HG02938 (cell line): ENCODE measurements around the gene GGN.
"Not testable (repeated sequence)": the region's sequence is repeated elsewhere in the genome, so short reads cannot be mapped to it uniquely, and the experiment has no call there.

ENCODE experiments used
- ATAC-seq: cut with Tn5 transposase; IDR thresholded peaks from one replicate; pipeline ENCODE4 v1.9.1; 2021; ENCODE audit warnings: mild to moderate bottlenecking, moderate library complexity; ENCODE audit not compliant: unreplicated experiment

The GGN gene, protein sequence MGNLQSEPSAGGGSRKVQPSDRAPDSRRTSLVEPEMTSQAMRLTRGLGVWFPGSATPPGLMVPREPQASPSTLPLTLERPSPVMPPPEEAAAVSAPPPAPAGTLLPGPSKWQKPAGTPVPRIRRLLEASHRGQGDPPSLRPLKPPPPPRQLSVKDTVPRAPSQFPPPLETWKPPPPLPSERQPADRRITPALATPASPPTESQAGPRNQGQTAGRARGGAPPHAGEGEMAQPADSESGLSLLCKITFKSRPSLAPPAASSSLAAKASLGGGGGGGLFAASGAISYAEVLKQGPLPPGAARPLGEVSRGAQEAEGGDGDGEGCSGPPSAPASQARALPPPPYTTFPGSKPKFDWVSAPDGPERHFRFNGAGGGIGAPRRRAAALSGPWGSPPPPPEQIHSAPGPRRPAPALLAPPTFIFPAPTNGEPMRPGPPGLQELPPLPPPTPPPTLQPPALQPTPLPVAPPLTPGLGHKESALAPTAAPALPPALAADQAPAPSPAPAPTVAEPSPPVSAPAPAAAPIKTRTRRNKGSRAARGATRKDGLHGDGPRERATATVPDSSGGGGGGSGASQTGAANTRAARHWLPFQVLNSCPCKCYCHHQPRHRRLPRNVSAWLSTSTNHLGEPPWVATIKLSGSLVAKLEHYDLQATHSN

DNA sequence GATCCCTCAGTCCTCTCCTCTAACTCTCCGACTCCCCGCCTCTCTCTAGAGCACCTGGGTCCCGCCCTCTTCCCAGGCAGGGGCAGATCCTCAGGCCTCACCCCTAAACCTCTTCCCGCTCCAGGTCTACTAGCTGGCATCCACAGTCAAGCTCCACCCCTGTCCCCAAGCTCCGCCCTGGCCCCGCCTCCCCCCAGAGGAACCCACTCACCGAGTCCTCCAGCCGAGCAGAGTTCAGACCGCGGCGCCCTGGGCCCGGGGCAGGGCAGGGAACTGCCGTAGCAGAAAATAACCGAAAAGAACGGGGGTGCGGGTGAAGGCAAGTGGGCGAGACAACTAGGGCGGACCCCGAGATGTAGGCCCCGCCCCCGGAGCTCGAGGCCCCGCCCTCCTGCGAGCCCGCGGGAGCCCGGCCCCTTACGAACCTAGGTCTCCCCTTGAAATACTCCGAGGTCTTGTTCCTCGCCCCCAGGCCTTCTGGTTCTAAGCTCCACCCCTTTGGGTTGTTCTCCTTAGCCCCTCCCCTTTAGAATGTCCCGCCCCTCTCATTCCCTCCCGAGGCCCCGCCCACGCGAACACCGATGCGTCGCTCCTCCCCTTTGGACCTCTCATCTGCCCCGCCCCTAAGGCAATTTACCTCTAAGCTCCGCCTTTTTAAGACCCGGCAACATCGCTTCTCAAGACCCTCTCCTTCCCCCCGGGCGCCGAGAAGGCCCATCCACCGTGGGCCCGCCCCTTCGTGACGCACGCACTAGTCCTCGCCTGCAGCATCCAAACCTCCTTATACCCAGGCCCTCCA lies at the start of gene GGN:
Gene GGN (minus strand): TSS at position 485 of the 799 bp plus-strand sequence. CDS start 773 bp downstream, outside the sequence.
- no peak for ATAC-seq

DNA sequence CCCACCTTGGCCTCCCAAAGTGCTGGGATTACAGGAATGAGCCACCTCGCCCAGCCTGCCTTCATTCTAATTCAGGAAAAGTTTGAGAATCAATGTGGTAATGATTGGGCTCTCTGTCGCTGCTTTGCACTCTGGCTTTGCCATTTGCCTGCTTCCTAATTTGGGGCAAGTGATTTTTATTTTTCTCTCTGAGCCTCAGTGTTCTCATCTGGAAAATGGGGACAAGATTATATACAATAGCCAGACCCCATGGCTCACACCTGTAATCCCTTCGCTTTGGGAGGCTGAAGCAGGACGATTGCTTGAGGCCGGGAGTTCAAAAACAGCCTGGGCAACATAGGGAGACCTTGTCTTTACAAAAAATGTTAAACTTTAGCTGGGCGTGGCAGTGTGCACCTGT lies 49.5 kb upstream of the GGN start:
- ATAC-seq = no peak

DNA sequence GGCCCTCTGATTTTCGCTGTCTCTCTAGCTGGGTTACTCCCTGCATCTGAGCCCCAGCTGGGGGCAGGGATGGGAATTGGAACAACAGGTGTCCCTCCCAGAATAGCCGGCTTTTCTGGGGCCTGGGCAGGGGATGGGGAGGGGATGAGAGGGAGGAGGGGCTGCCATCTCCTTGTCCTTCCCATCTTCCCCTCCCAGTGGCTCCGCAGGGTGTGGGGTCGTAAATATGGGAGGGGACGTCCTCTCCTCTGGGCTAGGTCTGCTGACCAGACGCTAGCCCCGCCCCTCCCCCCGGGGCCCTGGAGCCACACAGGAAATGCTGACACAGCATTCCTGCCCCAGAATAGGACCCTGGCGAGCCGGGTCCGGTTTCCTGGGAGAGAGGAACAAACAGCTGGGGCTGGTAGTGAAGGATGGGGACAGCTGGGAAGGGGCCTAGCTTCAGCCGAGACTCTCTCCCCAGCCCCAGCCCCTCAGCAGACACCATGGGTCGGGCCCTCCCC lies 46.8 kb upstream of the GGN start:
- ATAC-seq = no peak

DNA sequence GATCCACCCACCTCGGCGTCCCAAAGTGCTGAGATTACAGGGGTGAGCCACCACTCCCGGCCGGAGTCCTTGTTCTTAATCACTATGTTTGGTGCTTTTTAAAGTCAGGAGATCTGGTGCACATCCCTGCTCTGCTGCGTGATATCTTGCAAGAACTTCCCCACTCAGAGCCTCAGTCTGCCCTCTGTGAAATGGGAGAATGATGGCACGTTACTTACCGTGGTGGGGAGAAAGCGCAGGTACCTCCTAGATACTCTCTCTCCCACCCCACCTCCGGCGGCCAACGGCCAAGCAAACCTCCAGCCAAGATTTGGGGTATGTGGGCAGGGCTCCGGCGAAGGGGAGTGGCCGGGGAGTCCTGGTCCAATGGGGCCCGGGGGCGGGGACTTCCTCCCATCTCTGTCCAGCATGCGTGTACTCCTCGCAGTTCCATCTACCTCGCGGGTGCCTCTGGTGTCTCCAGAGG lies 45.5 kb upstream of the GGN start, which contains the start of gene RYR1:
Gene RYR1 (plus strand): TSS at position 424 of the 466 bp plus-strand sequence. CDS start 139 bp downstream, outside the sequence.
- ATAC-seq = no peak

DNA sequence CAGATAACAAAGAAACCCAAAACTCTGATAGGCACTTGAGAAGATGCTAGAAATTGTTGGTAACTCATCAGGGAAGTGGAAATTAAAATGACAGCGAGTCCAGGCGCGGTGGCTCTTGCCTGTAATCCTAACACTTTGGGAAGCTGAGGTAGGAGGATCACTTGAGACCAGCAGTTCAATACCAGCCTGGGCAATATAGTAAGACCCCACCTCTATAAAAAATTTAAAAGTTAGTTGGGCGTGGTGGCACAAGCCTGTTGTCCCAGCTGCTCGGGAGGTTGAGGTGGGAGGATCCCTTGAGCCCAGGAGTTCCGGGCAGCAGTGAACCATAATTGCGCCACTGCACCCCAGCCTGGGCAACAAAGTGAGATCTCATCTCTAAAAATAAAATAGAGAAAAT lies 43.1 kb upstream of the GGN start:
- ATAC-seq = no peak

DNA sequence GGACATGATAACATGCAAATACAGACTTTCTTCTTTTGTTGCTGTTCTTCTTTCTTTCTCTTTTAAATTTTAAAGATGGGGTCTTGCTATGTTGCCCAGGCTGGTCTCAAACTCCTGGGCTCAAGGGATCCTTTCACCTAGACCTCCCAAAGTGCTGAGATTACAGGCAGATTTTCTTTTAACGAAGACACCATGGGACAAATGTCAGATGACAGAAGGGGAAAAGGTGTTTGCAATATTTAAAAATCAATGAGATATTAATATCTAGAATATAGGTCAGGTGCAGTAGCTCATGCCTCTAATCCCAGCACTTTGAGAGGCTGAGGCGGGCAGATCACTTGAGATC lies 42.0 kb upstream of the GGN start:
- ATAC-seq = no peak

DNA sequence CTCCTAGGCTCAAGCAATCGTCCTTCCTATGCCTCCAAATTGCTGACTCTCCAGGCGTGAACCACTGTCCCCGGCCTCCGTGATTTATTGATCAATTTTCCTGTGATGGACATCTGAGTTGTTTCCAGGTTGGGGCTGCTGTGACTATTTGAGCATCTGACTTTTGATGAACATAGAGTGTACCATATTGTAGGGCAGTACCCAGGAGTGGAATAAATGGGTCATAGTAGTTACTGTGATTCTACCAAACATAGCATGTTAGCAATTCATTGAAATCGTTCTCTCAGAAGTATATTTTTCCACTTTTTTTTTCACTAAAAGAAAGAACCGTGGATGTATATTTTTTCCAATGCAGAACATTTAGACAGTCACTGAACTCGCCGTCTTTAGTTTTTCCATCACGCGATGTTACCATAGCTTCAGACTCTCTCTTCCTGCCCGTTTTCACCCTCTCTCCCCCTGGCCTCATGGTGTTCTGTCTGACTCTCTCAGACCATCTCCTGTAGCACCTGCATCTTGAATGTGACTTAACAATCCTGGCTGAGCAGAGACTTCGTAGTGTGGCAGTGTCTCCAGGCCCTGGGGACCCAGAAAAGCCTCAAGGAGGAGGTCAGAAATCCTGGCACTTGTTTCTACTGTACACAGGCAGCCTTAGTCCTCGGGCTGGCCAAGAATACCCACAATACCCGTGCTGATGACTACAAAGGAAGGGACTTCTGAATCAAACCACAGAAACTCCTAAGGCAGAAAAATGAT lies 41.4 kb upstream of the GGN start:
- no peak for ATAC-seq

DNA sequence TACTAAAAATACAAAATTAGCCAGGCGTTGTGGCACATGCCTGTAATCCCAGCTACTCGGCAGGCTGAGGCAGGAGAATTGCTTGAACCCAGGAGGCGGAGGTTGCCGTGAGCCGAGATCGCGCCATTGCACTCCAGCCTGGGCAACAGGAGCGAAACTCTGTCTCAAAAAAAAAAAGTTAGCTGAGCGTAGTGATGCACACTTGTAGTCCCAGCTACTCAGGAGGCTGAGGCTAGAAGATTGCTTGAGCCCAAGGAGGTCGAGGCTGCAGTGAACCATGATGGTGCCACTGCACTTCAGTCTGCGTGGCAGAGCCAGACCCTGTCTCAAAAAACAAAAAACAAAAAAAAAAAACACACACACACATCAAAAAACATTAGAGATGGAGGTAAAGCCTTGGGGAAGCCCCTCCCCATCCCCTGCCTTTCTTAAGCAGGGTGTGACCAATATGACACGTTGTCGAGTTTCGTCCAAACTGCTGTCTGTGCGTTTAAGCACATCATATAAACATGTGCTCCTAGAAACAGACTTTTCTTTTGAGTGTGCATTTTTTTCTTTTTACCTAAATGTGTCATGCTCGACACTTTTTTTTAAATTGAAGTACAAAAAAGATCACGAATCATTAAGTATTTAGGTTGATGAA lies 39.3 kb upstream of the GGN start:
- not testable (repeated sequence) for ATAC-seq

DNA sequence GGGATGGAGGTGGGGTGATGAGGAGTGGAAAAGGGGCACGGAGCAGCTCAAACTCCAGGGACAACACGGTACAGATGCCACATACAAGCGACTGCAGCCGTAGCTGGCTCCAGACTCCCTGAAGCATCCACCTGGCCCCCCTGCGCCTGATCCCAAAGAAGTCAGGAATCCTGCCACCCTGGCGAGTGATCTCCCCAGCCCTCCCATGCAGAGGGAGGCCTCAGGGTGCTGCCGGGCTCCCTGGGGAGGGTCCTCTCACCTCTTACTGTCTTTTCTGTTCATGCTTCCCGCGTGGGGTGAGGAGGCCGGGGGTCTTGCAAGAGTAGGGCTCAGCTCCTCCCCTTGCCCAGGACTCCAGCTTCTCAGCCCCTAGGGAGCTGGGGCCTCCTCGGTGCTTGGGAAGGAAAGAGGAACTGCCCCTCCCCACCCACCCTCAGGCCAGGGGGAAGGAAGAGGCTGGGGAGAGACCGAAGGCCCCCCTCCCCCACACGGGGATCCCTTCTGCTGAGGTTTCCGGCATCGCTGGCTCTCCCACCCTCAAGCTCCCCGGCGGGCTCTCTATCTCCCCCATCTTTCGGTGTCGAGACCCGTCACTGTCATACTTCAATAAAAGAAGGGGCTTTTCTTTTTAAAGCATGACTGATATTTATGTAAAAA lies 38.1 kb upstream of the GGN start, which contains the start of gene RASGRP4:
Gene RASGRP4 (minus strand): TSS at position 410 of the 657 bp plus-strand sequence. CDS start 128 bp downstream, at position 282.
- ATAC-seq = no peak

DNA sequence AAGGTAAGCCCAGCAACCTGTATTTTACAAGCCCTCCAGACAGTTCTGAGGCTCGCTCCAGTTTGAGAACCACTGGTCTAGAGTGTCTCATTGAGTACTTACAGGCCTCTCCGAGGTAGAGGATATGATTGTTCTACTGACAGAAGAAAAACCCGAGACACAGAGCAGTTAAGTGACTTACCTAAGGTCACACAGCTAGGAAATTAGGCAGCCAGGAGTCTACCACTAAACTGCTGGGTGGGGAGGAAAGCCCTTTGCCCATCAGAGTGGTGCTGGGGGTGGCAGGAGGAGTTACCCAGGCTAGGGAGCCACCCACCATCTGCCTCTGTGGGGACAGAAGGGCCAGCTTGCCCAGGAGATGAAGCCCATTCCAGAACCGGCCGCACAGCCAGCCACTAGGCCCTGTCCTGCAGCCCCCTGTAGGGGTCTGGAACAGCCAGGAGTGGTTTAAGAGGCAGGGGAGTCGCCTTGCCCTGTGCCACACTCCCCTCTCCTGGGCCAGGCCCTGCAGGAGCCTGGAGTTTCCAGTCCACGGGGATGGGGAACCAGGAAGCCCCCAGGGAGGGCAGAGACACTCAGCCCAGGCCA lies 37.5 kb upstream of the GGN start:
- ATAC-seq = no peak

DNA sequence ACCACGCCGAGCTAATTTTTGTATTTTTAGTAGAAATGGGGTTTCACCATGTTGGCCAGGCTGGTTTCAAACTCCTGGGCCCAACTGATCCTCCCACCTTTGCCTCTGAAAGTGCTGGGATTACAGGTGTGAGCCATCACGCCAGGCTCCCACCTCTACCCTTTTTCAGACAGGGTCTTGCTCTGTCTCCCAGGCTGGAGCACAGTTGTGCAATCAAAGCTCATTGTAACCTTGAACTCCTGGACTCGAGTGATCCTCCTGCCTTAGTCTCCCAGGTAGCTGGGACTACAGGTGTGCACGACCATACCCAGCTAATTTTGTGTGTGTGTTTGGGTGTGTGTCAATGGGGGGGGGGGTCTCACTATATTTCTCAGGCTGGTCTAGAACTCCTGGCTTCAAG lies 36.4 kb upstream of the GGN start:
- no peak for ATAC-seq

DNA sequence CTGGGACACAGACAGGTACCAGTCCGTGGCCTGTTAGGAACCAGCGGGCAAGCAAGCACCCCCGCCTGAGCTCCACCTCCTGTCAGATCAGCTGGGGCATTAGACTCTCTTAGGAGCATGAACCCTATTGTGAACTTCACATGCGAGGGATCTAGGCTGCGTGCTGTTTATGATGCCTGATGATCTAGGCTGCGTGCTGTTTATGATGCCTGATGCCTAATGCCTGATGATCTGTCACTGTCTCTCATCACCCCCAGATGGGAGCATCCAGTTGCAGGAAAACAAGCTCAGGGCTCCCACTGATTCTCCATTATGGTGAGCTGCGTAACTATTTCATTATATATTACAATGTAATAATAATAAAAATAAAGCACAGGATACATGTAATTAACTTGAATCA lies 34.6 kb upstream of the GGN start:
- ATAC-seq = no peak

DNA sequence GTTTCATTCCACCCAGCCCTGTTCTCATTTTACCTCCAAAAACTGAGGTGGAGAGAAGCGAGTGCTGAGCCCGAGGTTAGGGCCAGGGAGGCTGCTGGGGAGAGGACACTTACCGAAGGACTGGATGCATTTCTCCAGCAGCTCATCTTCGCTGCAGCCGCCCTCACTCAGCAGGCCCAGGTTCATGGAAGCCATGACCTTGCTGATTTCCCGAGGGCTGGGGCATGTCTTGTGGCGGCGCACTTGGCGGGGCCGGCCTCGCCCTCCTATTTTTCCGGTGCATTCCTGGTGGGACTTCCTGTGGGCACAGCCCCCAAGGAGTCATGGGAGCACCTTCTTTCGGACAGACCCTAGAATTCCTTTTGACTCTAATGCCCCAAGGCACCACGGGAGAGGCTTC lies 34.0 kb upstream of the GGN start:
- ATAC-seq = no peak

DNA sequence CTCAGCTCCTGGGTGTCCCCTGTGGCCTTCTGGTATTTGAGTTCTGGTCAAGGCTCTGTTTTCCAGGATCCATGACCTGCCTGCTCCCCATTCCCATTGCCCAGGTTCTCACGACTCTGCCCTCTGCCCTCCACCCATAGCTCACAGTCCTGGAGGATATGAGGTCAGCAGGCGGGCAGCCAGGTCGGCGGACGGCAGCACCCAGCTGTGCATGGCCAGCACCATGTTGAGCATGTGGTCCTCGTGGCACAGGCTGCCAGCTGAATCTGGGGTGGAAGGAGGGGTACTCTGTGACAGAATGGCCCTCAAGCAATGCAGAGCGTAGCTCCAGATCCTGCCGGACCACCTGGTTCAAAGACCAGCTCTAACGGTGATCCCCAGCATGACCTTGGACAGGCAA lies 33.1 kb upstream of the GGN start:
- ATAC-seq = no peak

DNA sequence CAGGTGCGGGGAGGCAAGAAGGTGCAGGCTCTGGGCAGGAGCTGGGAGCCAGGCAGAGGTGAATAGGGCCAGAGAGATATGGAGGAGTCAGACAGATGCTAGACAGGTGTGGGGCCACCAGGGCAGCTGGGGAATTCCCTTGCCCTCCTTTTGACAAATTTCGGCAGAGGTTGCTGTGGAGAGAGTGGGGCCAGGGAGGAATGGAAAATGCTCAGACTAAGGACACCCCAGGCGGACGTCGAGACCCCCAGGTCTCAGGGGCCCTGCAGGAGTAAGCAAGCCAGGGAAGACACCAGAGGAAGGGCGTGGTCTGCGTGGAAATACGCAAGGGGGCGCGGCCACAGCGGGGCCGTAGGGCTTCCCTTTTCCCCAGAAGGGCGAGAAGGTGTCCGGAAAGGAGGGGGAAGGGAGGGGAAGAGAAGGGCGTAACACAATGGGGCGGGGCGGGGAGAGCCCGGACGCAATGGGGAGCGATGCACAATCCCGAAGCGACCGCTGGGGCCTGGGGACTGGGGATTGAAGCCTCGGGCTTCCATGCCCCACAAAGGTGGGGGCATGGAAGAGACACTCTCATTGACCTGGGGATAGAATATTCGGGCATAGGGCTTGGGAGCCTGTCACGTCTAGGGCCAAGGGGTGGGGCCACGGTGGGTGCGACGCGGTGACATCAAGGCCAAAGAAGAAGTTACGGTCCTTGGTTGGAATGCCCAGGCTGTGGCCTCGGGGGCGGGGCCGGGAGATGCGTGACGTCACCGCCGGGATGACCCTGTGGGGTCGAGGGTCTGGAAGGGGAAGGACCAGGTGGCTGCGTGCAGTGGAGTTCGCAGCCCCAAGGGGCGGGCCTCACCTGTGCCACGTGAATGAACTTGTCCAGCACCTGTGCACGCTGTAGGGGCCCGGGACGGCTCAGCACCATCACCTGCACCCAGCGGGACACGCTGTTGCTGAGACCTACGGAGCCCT lies 30.0 kb upstream of the GGN start:
- ATAC-seq = no peak

DNA sequence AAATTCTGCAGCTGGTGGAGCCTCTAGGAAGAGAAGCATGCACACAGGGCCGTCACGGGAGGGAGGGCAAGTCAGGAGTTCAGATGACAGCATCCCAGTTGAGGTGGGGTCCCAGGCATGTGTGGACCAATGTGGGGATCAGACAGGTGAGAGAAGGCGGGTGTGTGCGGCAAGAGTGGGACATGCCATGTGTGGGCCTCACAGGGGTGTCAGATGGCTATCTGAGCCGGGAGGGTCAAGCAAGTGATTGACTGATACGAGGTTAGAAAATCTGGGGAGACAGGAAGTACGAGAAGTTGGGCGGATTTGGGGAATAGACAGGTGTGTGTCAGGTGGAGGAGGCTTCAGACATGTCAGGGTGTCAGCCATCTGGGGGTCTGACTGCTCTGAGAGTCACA lies 29.3 kb upstream of the GGN start:
- no peak for ATAC-seq

DNA sequence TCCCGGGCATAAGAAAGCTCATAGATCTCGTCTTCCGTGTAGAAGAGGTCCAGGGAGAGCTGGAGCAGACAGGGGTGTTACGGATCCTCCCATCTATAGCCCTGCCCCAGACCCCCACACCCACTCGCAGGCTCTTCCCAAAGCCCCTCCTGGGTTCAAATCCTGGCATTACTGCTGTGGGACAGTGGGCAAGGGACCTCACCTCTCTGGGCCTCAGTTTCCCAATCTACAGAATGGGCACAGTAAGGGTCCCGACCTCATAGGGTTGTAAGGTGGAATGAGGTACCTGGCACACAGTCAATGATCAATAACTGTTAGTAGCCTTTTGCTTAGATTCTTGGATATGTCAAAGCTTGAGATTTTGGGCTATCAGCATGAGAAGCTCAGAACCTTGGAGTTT lies 25.6 kb upstream of the GGN start:
- no peak for ATAC-seq

DNA sequence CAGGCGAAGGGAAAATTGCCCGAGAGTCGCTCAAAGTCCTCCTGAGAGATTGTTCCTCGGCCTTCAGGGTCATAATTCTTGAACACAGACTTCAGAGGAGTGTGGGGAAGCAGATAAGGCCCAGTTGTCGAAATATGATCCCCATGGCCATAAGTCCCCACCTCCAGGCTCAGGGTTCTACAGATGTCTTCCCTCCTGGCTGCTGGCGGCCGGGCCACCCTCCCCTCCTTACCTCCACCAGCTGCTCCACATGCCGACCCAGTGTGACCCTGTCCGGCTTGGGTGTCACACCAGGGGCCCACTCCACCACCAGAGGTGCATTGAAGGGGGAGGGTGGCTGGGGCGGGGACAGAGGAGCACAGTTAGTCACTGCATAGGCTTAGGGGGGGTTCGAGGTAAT lies 25.1 kb upstream of the GGN start:
- no peak for ATAC-seq
